ENCODE data around the gene AZIN2. TPM values are rescaled to one million over a fixed set of nuclear protein-coding genes. Genes with fewer than 3 reads are reported as not detected.

AZIN2 gene
- total and polyA plus RNA-seq, 9 of the 15 experiments (the other 6 are each of a cell fraction or from before 2014, with no cell fraction given), result 0.06 to 0.91 (median 0.42) TPM; not detected in 2

DNA sequence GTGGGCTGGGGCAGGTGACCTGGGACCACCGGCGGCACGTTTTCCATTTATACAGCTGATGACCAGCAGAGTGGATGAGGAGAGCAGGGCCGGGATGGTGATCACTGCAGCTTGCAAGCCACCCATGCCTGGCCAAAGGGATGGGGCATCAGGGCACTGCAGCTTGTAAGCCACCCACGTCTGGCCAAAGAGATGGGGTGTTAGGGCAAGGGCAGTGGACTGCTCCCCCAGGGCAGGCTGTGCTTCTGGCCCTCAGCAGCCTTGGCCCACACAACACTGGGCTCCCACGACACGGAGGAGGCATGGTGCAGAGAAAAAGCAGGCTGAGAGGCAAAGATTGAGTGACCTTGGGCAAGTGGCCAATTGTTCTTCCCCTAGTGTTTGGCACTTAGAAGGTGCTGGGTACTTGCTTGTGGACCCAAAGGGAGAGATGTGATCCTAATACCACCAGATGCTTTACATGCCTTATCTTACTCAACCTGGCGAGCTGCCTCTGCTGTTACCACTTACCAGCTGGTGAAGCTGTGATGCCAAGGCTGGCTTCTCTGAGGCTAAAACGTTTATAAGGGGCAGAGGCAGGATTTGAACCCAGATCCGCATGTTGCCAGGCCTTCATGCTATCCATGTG is 52.6 kb downstream of the AZIN2 start (continued):
- TF ChIP-seq RAD51 (IDR thresholded peaks at IDR 0.05; ENCODE audit: borderline replicate concordance, low read depth) (no peak), LCOR (CRISPR knock-in tag; IDR thresholded peaks at IDR 0.05) (no peak), SIRT6 (IDR thresholded peaks at IDR 0.05; ENCODE audit: low read depth, low read length) (no peak), KLF16 (IDR thresholded peaks at IDR 0.05) (no peak), RBM22 (IDR thresholded peaks at IDR 0.05; ENCODE audit: low read depth, low read length, poor library complexity, severe bottlenecking) (no peak), MCM2 (IDR thresholded peaks at IDR 0.05; ENCODE audit: low read depth) (no peak), RREB1 (CRISPR knock-in tag; IDR thresholded peaks at IDR 0.05) (no peak), ZNF707 (CRISPR knock-in tag; conservative IDR thresholded peaks at IDR 0.05) (no peak)

All from K562 (cell line).